GOT3 (cell line): ENCODE results near the gene SIPA1L3.
"Not testable (repeated sequence)": the region's sequence is repeated elsewhere in the genome, so short reads cannot be mapped to it uniquely, and the experiment has no call there.

Experiments used
- DNase-seq: peaks from one replicate; lab custom pipeline; 2025; ENCODE audit warnings: mixed read lengths; lab: John Stamatoyannopoulos, UW

Gene SIPA1L3

GRCh38 chr19:37909661-37910199, 2.7 kb downstream of the SIPA1L3 start:
- no peak for DNase-seq

GRCh38 chr19:37914908-37915307, 7.9 kb downstream of the SIPA1L3 start:
- no peak for DNase-seq

GRCh38 chr19:37920591-37921450, 13.8 kb downstream of the SIPA1L3 start:
- no peak for DNase-seq

- DNase-seq = not testable (repeated sequence)
Observed at GRCh38 chr19:37924573-37924972, 17.6 kb downstream of the SIPA1L3 start.

GRCh38 chr19:37925212-37925611, 18.2 kb downstream of the SIPA1L3 start:
- DNase-seq = no peak

- DNase-seq = no peak
Observed at GRCh38 chr19:37926255-37926654, 19.2 kb downstream of the SIPA1L3 start.

- DNase-seq = no peak
Observed at GRCh38 chr19:37926711-37927110, 19.7 kb downstream of the SIPA1L3 start.

GRCh38 chr19:37928527-37929286, 21.7 kb downstream of the SIPA1L3 start:
- DNase-seq = no peak

- no peak for DNase-seq
Observed at GRCh38 chr19:37929355-37929923, 22.4 kb downstream of the SIPA1L3 start.

- no peak for DNase-seq
Observed at GRCh38 chr19:37930416-37930815, 23.4 kb downstream of the SIPA1L3 start.

- no peak for DNase-seq
Observed at GRCh38 chr19:37931881-37932655, 25.1 kb downstream of the SIPA1L3 start.

GRCh38 chr19:37932985-37933936, 26.3 kb downstream of the SIPA1L3 start:
- no peak for DNase-seq

- DNase-seq = no peak
Observed at GRCh38 chr19:37933937-37934358, 26.9 kb downstream of the SIPA1L3 start.

GRCh38 chr19:37935341-37935740, 28.3 kb downstream of the SIPA1L3 start:
- no peak for DNase-seq

GRCh38 chr19:37936166-37936565, 29.2 kb downstream of the SIPA1L3 start:
- no peak for DNase-seq

- DNase-seq = no peak
Observed at GRCh38 chr19:37936886-37937285, 29.9 kb downstream of the SIPA1L3 start.

GRCh38 chr19:37938353-37938752, 31.3 kb downstream of the SIPA1L3 start:
- DNase-seq = no peak

- no peak for DNase-seq
Observed at GRCh38 chr19:37941782-37942515, 34.9 kb downstream of the SIPA1L3 start.

GRCh38 chr19:37942516-37942902, 35.5 kb downstream of the SIPA1L3 start:
- DNase-seq = no peak

GRCh38 chr19:37943480-37943879, 36.5 kb downstream of the SIPA1L3 start:
- DNase-seq = no peak
